Osteoblast (primary cell): ENCODE data around the gene MDGA2. TPM values are rescaled to one million over a fixed set of nuclear protein-coding genes. Genes with fewer than 3 reads are reported as not detected.

ENCODE experiments used
- DNase-seq: peaks from one replicate; pipeline ENCODE4 v3.0.0; 2011; ENCODE audit warnings: low spot score, mixed read lengths; ENCODE audit not compliant: insufficient read length; ENCODE audit errors: missing footprints
- H2AFZ ChIP-seq: 2 replicates; pipeline ENCODE4 v1.6.0; 2011; ENCODE audit warnings: mild to moderate bottlenecking, low read length
- H3K27ac ChIP-seq: 2 replicates; pipeline ENCODE4 v1.5.1; 2011; ENCODE audit warnings: mild to moderate bottlenecking, low read depth, low read length, moderate library complexity
- H3K27me3 ChIP-seq: 2 replicates; pipeline ENCODE4 v1.6.0; 2012; ENCODE audit warnings: mild to moderate bottlenecking, control low read depth, inconsistent platforms, low read length, moderate library complexity; ENCODE audit not compliant: insufficient read depth
- H3K36me3 ChIP-seq: 2 replicates; pipeline ENCODE4 v1.5.1; 2011; ENCODE audit warnings: mild to moderate bottlenecking, low read length, control low read depth, moderate library complexity; ENCODE audit not compliant: insufficient read depth
- H3K4me1 ChIP-seq: 2 replicates; pipeline ENCODE4 v1.5.1; 2011; ENCODE audit warnings: mild to moderate bottlenecking, low read length, control low read depth, moderate library complexity; ENCODE audit not compliant: insufficient read depth
- H3K4me2 ChIP-seq: 2 replicates; pipeline ENCODE4 v1.6.0; 2011; ENCODE audit warnings: mild to moderate bottlenecking, low read length; ENCODE audit not compliant: insufficient read depth
- H3K4me3 ChIP-seq: fragments of 200-600 bp; sonication (generic); 3 replicates; pipeline ENCODE4 v1.5.1; 2012; ENCODE audit warnings: mild to moderate bottlenecking, low read length, inconsistent platforms; ENCODE audit not compliant: insufficient read depth
- H3K79me2 ChIP-seq: 2 replicates; pipeline ENCODE4 v1.6.0; 2012; ENCODE audit warnings: mild to moderate bottlenecking, low read length, control low read depth, inconsistent platforms; ENCODE audit not compliant: insufficient read depth
- H3K9me3 ChIP-seq: 2 replicates; pipeline ENCODE4 v1.5.1; 2011; ENCODE audit warnings: low read depth, low read length, control low read depth
- H4K20me1 ChIP-seq: 2 replicates; pipeline ENCODE4 v1.6.0; 2012; ENCODE audit warnings: mild to moderate bottlenecking, low read length, control low read depth; ENCODE audit not compliant: insufficient read depth
- total RNA-seq: library from RNA; depleted of rRNA; stranded (reverse); fragments of >200 nt; gene quantifications from 2 replicates; pipeline ENCODE4 v1.2.3, GENCODE V29; 2012
- TF ChIP-seq, protein P1 (sequence below): IDR thresholded peaks from 2 replicates; pipeline ENCODE4 v1.5.1; 2011; ENCODE audit warnings: mild to moderate bottlenecking, low read depth, low read length, moderate library complexity; ENCODE audit errors: extremely low read depth

MDGA2 gene
- total RNA-seq, 1 donor: not detected

DNA sequence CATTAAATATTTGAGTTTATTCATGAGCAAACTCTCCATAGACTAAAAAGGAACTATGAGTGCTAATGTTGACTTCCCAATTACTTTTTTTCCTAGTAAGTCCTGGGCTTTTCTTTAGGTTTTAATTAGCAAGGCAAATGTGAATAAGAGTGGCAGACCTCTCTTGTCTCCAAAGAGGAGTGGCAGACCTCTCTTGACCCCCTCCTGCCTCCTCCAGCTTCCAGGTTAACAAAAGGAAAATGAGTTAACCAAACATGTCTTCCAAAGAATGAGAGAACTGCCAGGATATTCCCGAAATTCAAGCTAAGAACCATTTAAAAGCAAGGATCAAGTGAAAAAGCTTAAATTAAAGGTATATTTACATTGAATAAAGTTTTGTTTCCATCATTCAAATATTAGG is 253.2 kb downstream of the MDGA2 start:
- Histone ChIP-seq H4K20me1 (no peaks in the 10 kb centered on the region), H3K27ac (no peak overlapping the region), H3K9me3 (peaks cover 2% of the 10 kb centered on the region), H2AFZ (no peak overlapping the region), H3K4me2 (no peak overlapping the region), H3K27me3 (no peaks in the 10 kb centered on the region), H3K4me3 (no peak overlapping the region), H3K79me2 (no peaks in the 10 kb centered on the region), H3K36me3 (no peaks in the 10 kb centered on the region), H3K4me1 (no peaks in the 10 kb centered on the region)
- TF ChIP-seq, protein P1, sequence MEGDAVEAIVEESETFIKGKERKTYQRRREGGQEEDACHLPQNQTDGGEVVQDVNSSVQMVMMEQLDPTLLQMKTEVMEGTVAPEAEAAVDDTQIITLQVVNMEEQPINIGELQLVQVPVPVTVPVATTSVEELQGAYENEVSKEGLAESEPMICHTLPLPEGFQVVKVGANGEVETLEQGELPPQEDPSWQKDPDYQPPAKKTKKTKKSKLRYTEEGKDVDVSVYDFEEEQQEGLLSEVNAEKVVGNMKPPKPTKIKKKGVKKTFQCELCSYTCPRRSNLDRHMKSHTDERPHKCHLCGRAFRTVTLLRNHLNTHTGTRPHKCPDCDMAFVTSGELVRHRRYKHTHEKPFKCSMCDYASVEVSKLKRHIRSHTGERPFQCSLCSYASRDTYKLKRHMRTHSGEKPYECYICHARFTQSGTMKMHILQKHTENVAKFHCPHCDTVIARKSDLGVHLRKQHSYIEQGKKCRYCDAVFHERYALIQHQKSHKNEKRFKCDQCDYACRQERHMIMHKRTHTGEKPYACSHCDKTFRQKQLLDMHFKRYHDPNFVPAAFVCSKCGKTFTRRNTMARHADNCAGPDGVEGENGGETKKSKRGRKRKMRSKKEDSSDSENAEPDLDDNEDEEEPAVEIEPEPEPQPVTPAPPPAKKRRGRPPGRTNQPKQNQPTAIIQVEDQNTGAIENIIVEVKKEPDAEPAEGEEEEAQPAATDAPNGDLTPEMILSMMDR: no peak
- no peak for DNase-seq

DNA sequence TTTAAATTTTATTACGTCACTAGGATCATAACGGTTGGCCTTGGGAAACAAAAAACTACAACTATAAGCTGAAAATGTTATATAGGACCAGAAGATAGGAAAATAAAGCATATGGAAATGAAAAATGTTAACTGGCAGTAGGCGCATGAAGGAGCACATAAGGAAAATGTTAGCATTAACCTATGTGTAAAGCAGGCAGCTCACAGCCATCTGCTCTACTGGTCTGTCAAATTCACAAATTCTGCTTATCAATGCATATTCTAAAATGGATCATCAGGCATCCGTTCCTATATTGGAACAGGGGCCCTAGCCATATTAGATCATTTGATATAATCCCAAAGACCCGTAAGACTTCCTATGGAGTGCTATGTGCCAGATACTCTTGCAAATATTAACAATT is 263.9 kb downstream of the MDGA2 start:
- Histone ChIP-seq H3K9me3 (no peaks in the 10 kb centered on the region), H3K27me3 (no peaks in the 10 kb centered on the region), H3K4me3 (no peak overlapping the region), H4K20me1 (no peaks in the 10 kb centered on the region), H3K27ac (no peak overlapping the region), H3K36me3 (no peaks in the 10 kb centered on the region), H3K79me2 (no peaks in the 10 kb centered on the region), H3K4me2 (no peak overlapping the region), H3K4me1 (no peaks in the 10 kb centered on the region), H2AFZ (no peak overlapping the region)
- no peak for DNase-seq
- TF ChIP-seq, protein P1: no peak

DNA sequence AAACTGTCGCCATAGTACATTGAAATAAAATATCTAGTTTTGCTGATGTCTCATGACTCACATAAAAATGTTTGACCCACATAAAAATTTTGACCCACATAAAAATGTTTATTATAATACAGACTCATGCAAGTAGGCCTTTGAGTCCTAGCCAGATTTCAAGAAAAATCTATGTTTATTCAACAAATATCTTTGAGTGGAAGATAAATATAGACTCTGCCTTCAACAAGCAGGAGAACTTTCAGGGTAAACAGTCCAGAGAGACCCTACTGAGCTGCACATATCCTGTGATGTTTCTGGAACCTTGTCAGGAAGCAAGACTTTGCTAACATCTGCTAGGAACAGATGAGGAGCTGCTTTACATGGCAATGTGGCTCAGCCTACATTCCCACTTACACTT is 283.1 kb downstream of the MDGA2 start:
- Histone ChIP-seq H3K27ac (no peak overlapping the region), H3K4me2 (no peak overlapping the region), H4K20me1 (no peaks in the 10 kb centered on the region), H3K9me3 (peaks cover 3% of the 10 kb centered on the region), H3K79me2 (no peaks in the 10 kb centered on the region), H3K4me1 (no peaks in the 10 kb centered on the region), H3K36me3 (no peaks in the 10 kb centered on the region), H3K4me3 (no peak overlapping the region), H3K27me3 (no peaks in the 10 kb centered on the region), H2AFZ (no peak overlapping the region)
- no peak for DNase-seq
- TF ChIP-seq, protein P1: no peak

DNA sequence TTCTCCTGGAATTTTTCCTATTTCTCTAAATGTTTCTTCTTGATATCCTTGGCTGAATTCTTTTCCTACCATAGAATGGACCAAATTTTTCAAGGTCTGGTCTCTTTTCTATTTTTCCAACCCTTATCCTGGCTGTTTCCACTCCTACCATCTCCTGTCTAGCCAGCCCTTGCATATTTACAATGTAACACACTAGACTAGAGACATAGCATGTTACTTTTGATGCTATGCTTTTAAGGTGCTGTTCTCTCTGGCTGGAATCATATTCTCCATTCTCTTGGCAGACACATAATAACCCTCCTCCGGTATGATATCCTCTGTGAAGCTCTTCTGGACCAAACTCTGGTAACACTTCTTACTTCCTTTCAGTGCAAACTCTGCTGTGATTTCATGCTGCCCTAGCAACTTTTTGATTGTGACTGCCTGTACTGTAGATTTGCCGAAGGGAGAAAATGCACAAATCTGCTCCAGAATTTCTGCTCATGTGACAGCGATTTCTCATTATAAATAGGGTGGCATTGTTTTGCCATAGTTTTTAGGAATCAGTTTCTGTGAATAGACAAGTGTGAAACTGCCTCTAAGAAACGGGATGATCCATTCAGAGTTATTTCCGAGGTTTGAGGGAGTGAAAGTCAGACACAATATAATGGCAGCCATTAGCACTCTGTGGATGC is 284.4 kb downstream of the MDGA2 start:
- Histone ChIP-seq H3K36me3 (no peaks in the 10 kb centered on the region), H3K4me2 (no peak overlapping the region), H3K4me1 (no peaks in the 10 kb centered on the region), H3K27me3 (no peaks in the 10 kb centered on the region), H4K20me1 (no peaks in the 10 kb centered on the region), H3K79me2 (no peaks in the 10 kb centered on the region), H3K27ac (no peak overlapping the region), H3K4me3 (no peak overlapping the region), H2AFZ (no peak overlapping the region), H3K9me3 (peaks cover 3% of the 10 kb centered on the region)
- TF ChIP-seq, protein P1: no peak
- DNase-seq: no peak
